GM19455 (cell line): Measurements from ENCODE around the gene PDP2.

Source experiments
- ATAC-seq: cut with Tn5 transposase; IDR thresholded peaks from one replicate; pipeline ENCODE4 v1.9.1; 2021; ENCODE audit not compliant: unreplicated experiment

PDP2 gene

GRCh38 chr16:66880288-66881013, at the start of gene PDP2:
Gene PDP2, plus strand, starts transcription at chr16:66880515. Its CDS starts 3,770 bp downstream, at chr16:66884285.
- peak; percentile 94 for ATAC-seq

- ATAC-seq = no peak
Observed at GRCh38 chr16:66832190-66832589, 48.1 kb upstream of the PDP2 start.

DNA sequence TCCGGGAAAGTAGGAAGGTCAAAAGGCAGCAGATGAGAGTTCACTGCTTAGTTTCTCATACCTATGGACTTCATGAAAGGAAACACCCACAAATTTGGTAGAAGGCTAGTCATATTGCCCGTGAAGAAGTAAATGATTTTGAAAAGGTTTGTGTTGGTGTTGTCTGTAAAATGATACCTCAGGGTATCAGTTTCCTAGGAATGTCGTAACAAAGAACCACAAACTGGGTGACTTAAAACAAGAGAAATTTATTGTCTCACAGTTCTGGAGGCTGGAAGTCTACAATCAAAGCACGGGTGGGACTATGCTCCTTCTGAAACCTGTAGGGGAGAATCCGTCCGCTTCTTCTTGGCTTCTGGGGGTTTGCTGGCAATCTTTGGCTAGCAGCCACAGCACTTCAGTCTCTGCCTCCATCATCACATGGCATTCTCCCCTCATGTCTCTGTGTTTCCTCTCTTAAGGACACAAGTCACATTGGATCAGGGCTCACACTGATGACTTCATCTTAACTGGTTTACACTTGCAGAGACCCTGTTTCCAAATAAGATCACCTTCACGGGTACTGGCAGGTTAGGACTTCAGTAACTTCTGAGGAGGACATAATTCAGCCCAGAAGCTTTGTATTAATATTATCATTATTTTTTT, 47.5 kb upstream of the PDP2 start:
- ATAC-seq = no peak

- no peak for ATAC-seq
Observed at GRCh38 chr16:66834746-66835145, 45.6 kb upstream of the PDP2 start.

- no peak for ATAC-seq
Observed at GRCh38 chr16:66840883-66841282, 39.4 kb upstream of the PDP2 start.

DNA sequence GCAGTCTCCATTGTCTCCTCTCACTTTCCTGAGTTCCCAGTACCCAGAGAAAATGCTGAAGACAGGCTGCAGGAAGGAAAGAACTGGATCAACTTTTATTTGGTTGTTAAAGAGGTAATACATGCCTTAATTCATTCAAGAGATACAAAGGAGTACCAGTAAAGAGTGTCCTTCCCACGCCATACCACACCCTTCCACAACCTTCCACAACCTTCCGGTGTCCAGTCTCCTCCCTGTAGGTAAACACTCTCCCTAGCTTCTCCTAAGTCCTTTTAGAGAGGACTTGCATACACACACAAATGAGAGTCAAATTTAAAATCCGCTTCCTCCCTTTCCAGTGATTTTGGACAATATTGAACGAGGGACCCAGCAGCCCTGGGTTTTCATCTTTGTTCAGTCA, 38.9 kb upstream of the PDP2 start:
- ATAC-seq = no peak

DNA sequence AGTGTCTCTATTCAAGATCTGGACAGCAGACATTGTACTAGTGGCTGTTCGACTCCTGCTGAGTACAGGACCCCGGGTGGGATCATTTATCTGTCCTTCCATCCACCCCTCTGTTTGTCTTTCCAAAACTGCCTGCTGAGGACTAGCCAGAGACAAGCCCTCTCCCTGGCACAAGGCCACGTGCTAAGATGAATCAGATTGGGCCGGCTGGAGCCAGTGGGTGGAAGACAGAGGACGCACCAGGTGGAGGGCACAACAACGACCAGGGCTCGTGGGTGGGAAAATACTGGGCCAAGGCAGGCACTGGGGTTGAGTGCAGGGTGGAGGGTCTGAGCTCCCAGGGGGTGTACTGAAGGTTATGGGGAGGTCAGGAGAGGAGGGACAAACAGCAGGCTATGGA, 37.5 kb upstream of the PDP2 start:
- ATAC-seq = no peak

DNA sequence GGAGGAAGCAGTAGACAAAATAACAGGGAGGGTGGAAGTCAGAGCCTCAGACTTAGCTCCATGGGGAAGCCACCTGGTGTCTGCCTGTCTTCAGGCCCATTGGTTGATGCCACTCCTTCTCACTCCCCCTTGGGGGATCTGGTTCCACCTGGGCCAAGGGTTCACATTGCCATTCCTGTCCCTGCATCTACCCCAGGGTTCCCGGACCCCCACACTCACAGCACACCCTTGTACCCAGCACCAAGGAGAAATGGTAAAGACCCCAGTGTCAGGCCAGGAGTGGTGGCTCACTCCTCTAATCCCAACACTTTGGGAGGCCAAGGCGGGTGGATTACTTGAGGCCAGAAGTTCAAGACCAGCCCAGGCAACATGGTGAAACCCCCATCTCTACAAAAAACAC, 37.1 kb upstream of the PDP2 start:
- ATAC-seq = no peak

GRCh38 chr16:66844009-66844341, 36.3 kb upstream of the PDP2 start:
- ATAC-seq = no peak

- no peak for ATAC-seq
Observed at GRCh38 chr16:66844342-66845079, 35.8 kb upstream of the PDP2 start, which contains the start of gene CA7. Gene CA7, plus strand, starts transcription at chr16:66844414. Its CDS starts 74 bp downstream, at chr16:66844488.

- ATAC-seq = no peak
Observed at GRCh38 chr16:66845080-66845410, 35.3 kb upstream of the PDP2 start.

- no peak for ATAC-seq
Observed at GRCh38 chr16:66845791-66846221, 34.5 kb upstream of the PDP2 start.

- no peak for ATAC-seq
Observed at GRCh38 chr16:66846266-66846665, 34.0 kb upstream of the PDP2 start.

GRCh38 chr16:66846831-66847230, 33.5 kb upstream of the PDP2 start:
- ATAC-seq = no peak

DNA sequence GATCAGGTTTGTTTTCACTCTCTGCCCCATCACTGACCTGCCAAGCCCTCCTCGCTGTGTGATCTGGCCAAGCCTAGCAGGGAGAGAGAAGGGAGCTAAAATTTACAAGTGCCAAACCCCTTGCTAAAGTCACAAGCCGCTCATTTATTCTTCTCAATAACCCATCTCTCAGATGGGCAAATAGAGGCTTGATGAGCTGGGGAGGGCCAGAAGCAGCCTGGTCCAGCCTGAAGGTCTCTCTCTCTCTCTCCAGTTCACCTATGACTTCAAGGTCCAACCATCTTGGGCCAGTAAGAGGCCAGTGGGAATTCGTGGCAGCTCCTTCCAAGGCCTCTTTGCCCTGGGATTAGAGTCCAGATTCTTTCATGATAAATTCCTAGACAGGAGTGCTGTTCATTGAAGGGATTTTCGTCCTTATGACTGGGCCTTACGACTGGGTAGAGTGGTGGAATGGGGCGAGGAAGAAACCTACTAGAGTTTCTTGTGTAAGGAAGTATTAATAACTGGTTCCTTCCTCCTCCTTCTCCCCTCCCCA, 32.7 kb upstream of the PDP2 start:
- no peak for ATAC-seq

- no peak for ATAC-seq
Observed at GRCh38 chr16:66848172-66848571, 32.1 kb upstream of the PDP2 start.

GRCh38 chr16:66849021-66849420, 31.3 kb upstream of the PDP2 start:
- ATAC-seq = no peak

DNA sequence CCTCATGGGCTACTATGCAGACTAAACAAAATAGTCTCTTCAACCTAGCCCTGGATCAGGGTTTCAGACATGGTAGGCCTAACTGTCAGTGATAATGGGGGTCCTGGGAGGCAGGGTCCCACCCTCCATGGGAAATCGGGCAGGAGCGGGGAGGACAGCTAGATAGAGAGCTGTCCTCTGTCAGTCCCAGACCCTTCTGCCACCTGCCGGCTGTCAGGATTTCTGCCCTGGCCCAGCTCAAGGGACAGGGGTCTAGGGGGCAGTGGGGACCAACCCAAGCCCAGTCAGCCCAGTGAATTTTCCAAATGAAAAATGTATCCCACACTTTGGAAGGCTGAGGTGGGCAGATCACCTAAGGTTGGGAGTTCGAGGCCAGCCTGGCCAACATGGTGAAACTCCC, 30.8 kb upstream of the PDP2 start:
- ATAC-seq = no peak

GRCh38 chr16:66850115-66850815, 30.1 kb upstream of the PDP2 start:
- ATAC-seq = no peak

- ATAC-seq = no peak
Observed at GRCh38 chr16:66851166-66851964, 28.9 kb upstream of the PDP2 start.
